PC-3 (cell line): Measurements from ENCODE around the gene NACC2. TPM values are rescaled to one million over a fixed set of nuclear protein-coding genes. Genes with fewer than 3 reads are reported as not detected.
"Not testable (repeated sequence)": the region's sequence is repeated elsewhere in the genome, so short reads cannot be mapped to it uniquely, and the experiment has no call there.

Source experiments
- ATAC-seq: fragments of 200-7000 bp; cut with Tn5 transposase; 2 replicates; pipeline ENCODE4 v1.9.1; 2020; ENCODE audit warnings: mild to moderate bottlenecking, moderate library complexity
- BruUV-seq: library from RNA; stranded (reverse); fragments of 400-500 nt; replicated peaks from 2 replicates; lab custom pipeline; 2021; lab: Mats Ljungman, UMichigan
- CTCF ChIA-PET: fragments of 300-600 bp; sonication (Branson Sonifier 250); formaldehyde crosslinking; loops from one replicate; lab custom pipeline; 2022; ENCODE audit warnings: antibody characterized with exemption; lab: Charles Lee
- POLR2A ChIA-PET: fragments of 300-600 bp; sonication (Branson Sonifier 250); formaldehyde crosslinking; loops from one replicate; lab custom pipeline; 2022; ENCODE audit warnings: antibody characterized with exemption; ENCODE audit not compliant: unreplicated experiment; lab: Charles Lee
- DNase-seq: peaks from one replicate; pipeline ENCODE4 v3.0.0-alpha.2; 2015
- H2AFZ ChIP-seq: fragments of 300-600 bp; sonication (generic); 2 replicates; pipeline ENCODE4 v1.6.0; 2016; ENCODE audit warnings: antibody characterized with exemption, low read length
- H3F3A ChIP-seq: fragments of 300-600 bp; sonication (generic); one replicate; pipeline ENCODE4 v1.6.0; 2017; ENCODE audit warnings: antibody characterized with exemption, low read length, control low read depth, mild to moderate bottlenecking; ENCODE audit not compliant: unreplicated experiment
- H3K27ac ChIP-seq: fragments of 300-600 bp; sonication (generic); 2 replicates; pipeline ENCODE4 v1.5.1; 2016; ENCODE audit warnings: mild to moderate bottlenecking, low read length
- H3K27me3 ChIP-seq: fragments of 300-600 bp; sonication (generic); 2 replicates; pipeline ENCODE4 v1.6.1; 2016; ENCODE audit warnings: low read length, mixed read lengths
- H3K36me3 ChIP-seq: fragments of 300-600 bp; sonication (generic); 2 replicates; pipeline ENCODE4 v1.6.1; 2016; ENCODE audit warnings: low read depth, mixed run types, low read length, mixed read lengths
- H3K4me1 ChIP-seq: fragments of 300-600 bp; sonication (generic); 2 replicates; pipeline ENCODE4 v1.5.1; 2016; ENCODE audit warnings: low read length; ENCODE audit not compliant: insufficient read depth
- H3K4me2 ChIP-seq: fragments of 300-600 bp; sonication (generic); 2 replicates; pipeline ENCODE4 v1.6.0; 2016; ENCODE audit warnings: low read length
- H3K4me3 ChIP-seq: fragments of 300-600 bp; sonication (generic); 2 replicates; pipeline ENCODE4 v1.5.1; 2016; ENCODE audit warnings: mild to moderate bottlenecking, low read length, mixed read lengths
- H3K79me2 ChIP-seq: fragments of 300-600 bp; sonication (generic); 2 replicates; pipeline ENCODE4 v1.6.1; 2017; ENCODE audit warnings: low read length, mixed read lengths
- H3K9ac ChIP-seq: fragments of 300-600 bp; sonication (generic); 2 replicates; pipeline ENCODE4 v1.6.0; 2016; ENCODE audit warnings: mild to moderate bottlenecking, low read length
- H3K9me2 ChIP-seq: fragments of 300-600 bp; sonication (generic); replicated peaks from 2 replicates; pipeline ENCODE4 v1.6.1; 2016; ENCODE audit warnings: mixed run types, low read length, mixed read lengths
- H3K9me3 ChIP-seq: fragments of 300-600 bp; sonication (generic); 2 replicates; pipeline ENCODE4 v1.6.1; 2016; ENCODE audit warnings: low read length, mixed read lengths
- H4K20me1 ChIP-seq: fragments of 300-600 bp; sonication (generic); 2 replicates; pipeline ENCODE4 v1.6.1; 2016; ENCODE audit warnings: low read length, mixed read lengths
- EZH2 ChIP-seq: fragments of 300-600 bp; sonication (generic); IDR thresholded peaks from one replicate; pipeline ENCODE4 v1.6.1; 2017; ENCODE audit warnings: antibody characterized with exemption, mild to moderate bottlenecking, low read length; ENCODE audit not compliant: unreplicated experiment
- EZH2phosphoT487 ChIP-seq: fragments of 300-600 bp; sonication (generic); IDR thresholded peaks from 2 replicates; pipeline ENCODE4 v1.6.1; 2018; ENCODE audit warnings: mild to moderate bottlenecking, antibody characterized with exemption, low read length, borderline replicate concordance
- intact Hi-C: fragments of 100-400 bp; cut with micrococcal nuclease; formaldehyde crosslinking; loops from 2 replicates; pipeline ENCODE4 v1.9.0; 2023
- total RNA-seq: library from RNA; depleted of rRNA; stranded (reverse); fragments of >200 nt; gene quantifications from 2 replicates; pipeline ENCODE4 v1.2.3, GENCODE V29; 2014
- TF ChIP-seq, protein P1 (sequence below): fragments of 300-600 bp; sonication (generic); conservative IDR thresholded peaks from 2 replicates; pipeline ENCODE4 v1.5.1; 2017; ENCODE audit warnings: antibody characterized with exemption, low read depth, mild to moderate bottlenecking, low read length

Gene NACC2
- total RNA-seq, 1 experiment from 2014 or later: 12.3 TPM

DNA sequence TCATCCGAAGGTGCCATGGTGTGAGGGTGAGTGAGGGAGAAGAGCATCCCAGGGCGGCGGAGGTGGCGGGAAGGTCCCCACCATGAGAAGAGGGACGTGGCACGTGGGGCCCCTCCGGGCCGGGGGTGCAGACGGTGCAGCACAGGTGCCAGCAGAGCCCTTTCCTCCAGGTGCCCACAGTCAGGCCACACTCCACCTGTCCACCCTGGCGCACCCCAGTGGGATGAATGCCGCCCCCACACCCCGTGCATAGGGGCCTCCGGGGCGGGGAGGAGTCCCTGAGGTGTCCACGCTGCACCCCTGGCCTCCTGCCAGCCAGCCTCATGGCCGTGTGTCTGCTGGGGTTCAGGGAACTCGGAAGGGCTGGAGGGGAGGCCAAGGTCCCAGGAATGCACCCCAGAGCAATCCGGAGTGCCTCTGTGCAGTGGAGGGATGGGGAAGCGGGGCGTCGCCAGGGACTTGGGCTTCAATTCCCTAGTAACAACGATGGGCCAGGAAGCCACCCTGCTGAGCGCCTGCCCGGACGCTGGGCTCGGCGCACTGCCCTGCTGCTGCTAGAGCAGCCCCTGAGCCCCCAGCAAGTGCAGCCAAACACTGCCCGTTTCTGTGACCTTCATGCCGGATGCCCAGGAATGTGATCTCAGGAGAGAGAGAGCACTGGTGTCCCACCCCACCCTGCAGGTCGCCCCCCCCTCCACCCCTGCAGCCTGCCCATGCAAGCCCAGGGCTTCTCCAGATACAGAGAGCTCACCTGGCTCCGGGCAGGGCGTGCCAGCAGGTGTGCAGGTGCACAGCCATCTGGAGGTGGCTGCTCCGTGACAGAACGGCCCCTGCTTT lies 8.8 kb upstream of the NACC2 start:
- peak; percentile 12; the same call in 1 of the 2 replicates for ATAC-seq

GRCh38 chr9:136101615-136102074 lies 6.6 kb upstream of the NACC2 start:
- BruUV-seq, ATAC-seq, H3K9ac ChIP-seq, H3K27me3 ChIP-seq, intact Hi-C loops, H4K20me1 ChIP-seq, H3K9me3 ChIP-seq, H3K79me2 ChIP-seq, H3K9me2 ChIP-seq, POLR2A ChIA-PET, H3F3A ChIP-seq, H3K36me3 ChIP-seq, H3K4me2 ChIP-seq, H3K4me3 ChIP-seq, H3K27ac ChIP-seq, DNase-seq, H2AFZ ChIP-seq, H3K4me1 ChIP-seq, CTCF ChIA-PET: not testable (repeated sequence)

More for the DNA sequence above, 8.8 kb upstream of the NACC2 start:
- Histone ChIP-seq H3K9me3 (no peaks in the 10 kb centered on the region), H3K9ac (no peak overlapping the region), H3K9me2 (no peaks in the 10 kb centered on the region), H3K4me2 (no peak overlapping the region), H3K4me1 (no peaks in the 10 kb centered on the region), H3K36me3 (no peaks in the 10 kb centered on the region), H2AFZ (no peak overlapping the region), H4K20me1 (no peaks in the 10 kb centered on the region), H3K4me3 (no peak overlapping the region), H3F3A (no peaks in the 10 kb centered on the region), H3K27me3 (no peaks in the 10 kb centered on the region), H3K79me2 (no peaks in the 10 kb centered on the region), H3K27ac (no peak overlapping the region)
- no TSS peak for BruUV-seq
- TF ChIP-seq EZH2phosphoT487 (no peak), EZH2 (no peak)
- TF ChIP-seq, protein P1, sequence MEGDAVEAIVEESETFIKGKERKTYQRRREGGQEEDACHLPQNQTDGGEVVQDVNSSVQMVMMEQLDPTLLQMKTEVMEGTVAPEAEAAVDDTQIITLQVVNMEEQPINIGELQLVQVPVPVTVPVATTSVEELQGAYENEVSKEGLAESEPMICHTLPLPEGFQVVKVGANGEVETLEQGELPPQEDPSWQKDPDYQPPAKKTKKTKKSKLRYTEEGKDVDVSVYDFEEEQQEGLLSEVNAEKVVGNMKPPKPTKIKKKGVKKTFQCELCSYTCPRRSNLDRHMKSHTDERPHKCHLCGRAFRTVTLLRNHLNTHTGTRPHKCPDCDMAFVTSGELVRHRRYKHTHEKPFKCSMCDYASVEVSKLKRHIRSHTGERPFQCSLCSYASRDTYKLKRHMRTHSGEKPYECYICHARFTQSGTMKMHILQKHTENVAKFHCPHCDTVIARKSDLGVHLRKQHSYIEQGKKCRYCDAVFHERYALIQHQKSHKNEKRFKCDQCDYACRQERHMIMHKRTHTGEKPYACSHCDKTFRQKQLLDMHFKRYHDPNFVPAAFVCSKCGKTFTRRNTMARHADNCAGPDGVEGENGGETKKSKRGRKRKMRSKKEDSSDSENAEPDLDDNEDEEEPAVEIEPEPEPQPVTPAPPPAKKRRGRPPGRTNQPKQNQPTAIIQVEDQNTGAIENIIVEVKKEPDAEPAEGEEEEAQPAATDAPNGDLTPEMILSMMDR: no peak
- DNase-seq: no peak
- POLR2A ChIA-PET: no interaction called here
- CTCF ChIA-PET: no interaction called here
- intact Hi-C loops: no loop called here

GRCh38 chr9:136100700-136101614 lies 5.9 kb upstream of the NACC2 start:
- no peaks in the 10 kb centered on the region for H3K9me2 ChIP-seq
- ATAC-seq (no peak), DNase-seq (peak; percentile 23)
- no peak overlapping the region for H3K4me2 ChIP-seq
- H2AFZ ChIP-seq: no peak overlapping the region
- H3K9ac ChIP-seq: no peak overlapping the region
- intact Hi-C loops: no loop called here
- POLR2A ChIA-PET: no interaction called here
- TF ChIP-seq EZH2phosphoT487 (no peak), EZH2 (no peak)
- TF ChIP-seq, protein P1: no peak
- H4K20me1 ChIP-seq: no peaks in the 10 kb centered on the region
- CTCF ChIA-PET: no interaction called here
- H3K36me3 ChIP-seq: no peaks in the 10 kb centered on the region
- no peaks in the 10 kb centered on the region for H3K9me3 ChIP-seq
- H3F3A ChIP-seq: no peaks in the 10 kb centered on the region
- no TSS peak for BruUV-seq
- H3K79me2 ChIP-seq: no peaks in the 10 kb centered on the region
- no peak overlapping the region for H3K4me3 ChIP-seq
- H3K27ac ChIP-seq: no peak overlapping the region
- H3K27me3 ChIP-seq: no peaks in the 10 kb centered on the region
- no peaks in the 10 kb centered on the region for H3K4me1 ChIP-seq
